Activated CD8-positive, alpha-beta memory T cell treated with anti-CD3 and anti-CD28 coated beads, Interleukin-2, amount 50 U/mL, for 1 hour (primary cell): ENCODE data around the gene SMIM5.

Source experiments
- DNase-seq: peaks from one replicate; pipeline ENCODE4 v3.0.0-alpha.2; 2020; ENCODE audit errors: extremely low read depth

Gene SMIM5

GRCh38 chr17:75666959-75667790, 33.9 kb downstream of the SMIM5 start, which contains the start of the genes RECQL5 and SAP30BP:
Gene RECQL5 (minus strand): TSS chr17:75667154. CDS start chr17:75666557, 597 bp downstream.
Gene SAP30BP (plus strand): TSS chr17:75667338. CDS start chr17:75667373, 35 bp downstream.
- peak; percentile 98 for DNase-seq

GRCh38 chr17:75667825-75668224, 34.6 kb downstream of the SMIM5 start:
- DNase-seq: no peak

GRCh38 chr17:75668489-75668888, 35.3 kb downstream of the SMIM5 start:
- DNase-seq: no peak

GRCh38 chr17:75670868-75671267, 37.6 kb downstream of the SMIM5 start:
- DNase-seq: no peak

GRCh38 chr17:75672011-75672410, 38.8 kb downstream of the SMIM5 start:
- no peak for DNase-seq

GRCh38 chr17:75673487-75673886, 40.3 kb downstream of the SMIM5 start:
- DNase-seq: no peak

- no peak for DNase-seq
Measured at GRCh38 chr17:75676461-75676860, 43.2 kb downstream of the SMIM5 start.

- no peak for DNase-seq
Measured at GRCh38 chr17:75679706-75680211, 46.5 kb downstream of the SMIM5 start.

GRCh38 chr17:75680431-75680830, 47.2 kb downstream of the SMIM5 start:
- DNase-seq: no peak

GRCh38 chr17:75681289-75681688, 48.1 kb downstream of the SMIM5 start:
- no peak for DNase-seq

GRCh38 chr17:75683583-75683982, 50.3 kb downstream of the SMIM5 start:
- no peak for DNase-seq

- DNase-seq: no peak
Measured at GRCh38 chr17:75684249-75684648, 51.0 kb downstream of the SMIM5 start.

- DNase-seq: no peak
Measured at GRCh38 chr17:75684924-75685323, 51.7 kb downstream of the SMIM5 start.

GRCh38 chr17:75685499-75685898, 52.3 kb downstream of the SMIM5 start:
- DNase-seq: no peak

- no peak for DNase-seq
Measured at GRCh38 chr17:75688209-75688825, 55.1 kb downstream of the SMIM5 start.

GRCh38 chr17:75689441-75689873, 56.2 kb downstream of the SMIM5 start:
- no peak for DNase-seq
